Uterus (tissue), 2 donors: ENCODE data around the gene PFKFB4.

Source experiments
- CTCF ChIP-seq, 4 experiments: fragments of 200-600 bp in 2 of 4; fragments of 450-650 bp in 2 of 4; sonication (generic) in 2 of 4; IDR thresholded peaks; one replicate each; pipeline ENCODE4 v1.5.1; 2016 to 2019; ENCODE audit warnings: antibody characterized with exemption in 4 of 4, mild to moderate bottlenecking in 2 of 4, moderate library complexity in 1 of 4
- POLR2A ChIP-seq, 2 donors: fragments of 450-650 bp; IDR thresholded peaks; one replicate each; pipeline ENCODE4 v1.6.1; 2016; ENCODE audit warnings: antibody characterized with exemption in 2 of 2, mild to moderate bottlenecking in 1 of 2, moderate library complexity in 1 of 2

GRCh38 chr3:48505968-48506504 lies 50.6 kb downstream of the PFKFB4 start:
- TF ChIP-seq CTCF (IDR thresholded peaks at IDR 0.05) (no peak), POLR2A (IDR thresholded peaks at IDR 0.05) (no peak)
